GM10266 (cell line): Measurements from ENCODE around the gene TMEM204.
A peak's percentile ranks its signal among the peaks of the same experiment; 100 is the strongest.

ENCODE experiments used
- DNase-seq: peaks from one replicate; pipeline ENCODE4 v3.0.0; 2012; ENCODE audit errors: extremely low spot score
- CTCF ChIP-seq: IDR thresholded peaks from 2 replicates; pipeline ENCODE4 v1.5.1; 2012; ENCODE audit warnings: mild to moderate bottlenecking, low read depth; ENCODE audit not compliant: control insufficient read depth, insufficient read depth; ENCODE audit errors: missing control alignments

Gene TMEM204

GRCh38 chr16:1530883-1531637 is 2.4 kb upstream of the TMEM204 start:
- no peak for TF ChIP-seq CTCF
- DNase-seq: no peak

GRCh38 chr16:1531638-1531910 is 1.9 kb upstream of the TMEM204 start:
- no peak for TF ChIP-seq CTCF
- no peak for DNase-seq

- DNase-seq: no peak
- no peak for TF ChIP-seq CTCF
Measured at GRCh38 chr16:1532081-1532760, 1.2 kb upstream of the TMEM204 start.

GRCh38 chr16:1532771-1533170 is 695 bp upstream of the TMEM204 start:
- no peak for DNase-seq
- no peak for TF ChIP-seq CTCF

- peak; percentile 25 for DNase-seq
- TF ChIP-seq CTCF: no peak
Measured at GRCh38 chr16:1534021-1535020, 855 bp downstream of the TMEM204 start.

GRCh38 chr16:1535391-1536291 is 2.2 kb downstream of the TMEM204 start:
- DNase-seq: peak; percentile 21

More at GRCh38 chr16:1535391-1536291, 2.2 kb downstream of the TMEM204 start:
- TF ChIP-seq CTCF: no peak
